Measurements from ENCODE around the gene SLC8A3. TPM values are rescaled to one million over a fixed set of nuclear protein-coding genes. Genes with fewer than 3 reads are reported as not detected.

The SLC8A3 gene
- total RNA-seq, 1 experiment from 2014 or later: not detected

GRCh38 chr14:70096866-70097265 is 91.9 kb downstream of the SLC8A3 start:
- H3K4me1 ChIP-seq (ENCODE audit: control insufficient read depth, insufficient read depth, low read length): no peaks in the 10 kb centered on the region
- TF ChIP-seq TCF7L2 (IDR thresholded peaks at IDR 0.05; ENCODE audit: low read depth, low read length) (no peak), CTCF (IDR thresholded peaks at IDR 0.05) (peak; percentile 47)
- no peaks in the 10 kb centered on the region for H3K36me3 ChIP-seq (ENCODE audit: control insufficient read depth, insufficient read depth, low read length)
- no peak for ATAC-seq
- no peak for DNase-seq (ENCODE audit: low read depth, low spot score)
- POLR2A ChIA-PET: no interaction called here
- CTCF ChIA-PET: no interaction called here
- no peak overlapping the region for H3K27ac ChIP-seq (ENCODE audit: low read length)
- H3K27me3 ChIP-seq (ENCODE audit: control insufficient read depth, insufficient read depth, low read length): peaks cover 5% of the 10 kb centered on the region
- no peak overlapping the region for H3K4me3 ChIP-seq (ENCODE audit: low read depth in 2 of 2, low read length in 2 of 2)
- BruUV-seq (replicated peaks): no TSS peak
- in situ Hi-C loops (cut with HindIII; ENCODE audit: low pct_unique_long_range_greater_than_20kb, low sequenced_read_pairs) (no loop called here), intact Hi-C loops (cut with micrococcal nuclease; ENCODE audit: unreplicated experiment) (no loop called here)
- no peaks in the 10 kb centered on the region for H3K9me3 ChIP-seq (ENCODE audit: control insufficient read depth, insufficient read depth, low read depth, low read length)

GRCh38 chr14:70094631-70095030 is 94.1 kb downstream of the SLC8A3 start:
- H3K9me3 ChIP-seq (ENCODE audit: control insufficient read depth, insufficient read depth, low read depth, low read length): no peaks in the 10 kb centered on the region
- ChIA-PET CTCF (no interaction called here), POLR2A (no interaction called here)
- no peak overlapping the region for H3K27ac ChIP-seq (ENCODE audit: low read length)
- H3K27me3 ChIP-seq (ENCODE audit: control insufficient read depth, insufficient read depth, low read length): peaks cover 7% of the 10 kb centered on the region
- no TSS peak for BruUV-seq (replicated peaks)
- in situ Hi-C loops (cut with HindIII; ENCODE audit: low pct_unique_long_range_greater_than_20kb, low sequenced_read_pairs): no loop called here
- intact Hi-C loops (cut with micrococcal nuclease; ENCODE audit: unreplicated experiment): no loop called here
- no peak for ATAC-seq
- H3K36me3 ChIP-seq (ENCODE audit: control insufficient read depth, insufficient read depth, low read length): no peaks in the 10 kb centered on the region
- no peaks in the 10 kb centered on the region for H3K4me1 ChIP-seq (ENCODE audit: control insufficient read depth, insufficient read depth, low read length)
- TF ChIP-seq SIN3A (IDR thresholded peaks at IDR 0.05; ENCODE audit: borderline replicate concordance, insufficient read depth, low read depth, low read length): no peak
- TF ChIP-seq POLR2AphosphoS5 (IDR thresholded peaks at IDR 0.05; ENCODE audit: low read depth, low read length): no peak
- no peak for TF ChIP-seq CTCF (IDR thresholded peaks at IDR 0.05)
- no peak for TF ChIP-seq TCF7L2 (IDR thresholded peaks at IDR 0.05; ENCODE audit: low read depth, low read length)
- TF ChIP-seq REST (IDR thresholded peaks at IDR 0.05; ENCODE audit: insufficient read depth in 1 of 2, low read depth in 2 of 2, low read length in 1 of 2): no peak
- no peak overlapping the region for H3K4me3 ChIP-seq (ENCODE audit: low read depth in 2 of 2, low read length in 2 of 2)
- no peak for DNase-seq (ENCODE audit: low read depth, low spot score)

- intact Hi-C loops (cut with micrococcal nuclease; ENCODE audit: unreplicated experiment) (no loop called here), in situ Hi-C loops (cut with HindIII; ENCODE audit: low pct_unique_long_range_greater_than_20kb, low sequenced_read_pairs) (no loop called here)
- ATAC-seq (no peak), DNase-seq (ENCODE audit: low read depth, low spot score) (no peak)
- no peak overlapping the region for H3K4me3 ChIP-seq (ENCODE audit: low read depth in 2 of 2, low read length in 2 of 2)
- no peaks in the 10 kb centered on the region for H3K4me1 ChIP-seq (ENCODE audit: control insufficient read depth, insufficient read depth, low read length)
- no peaks in the 10 kb centered on the region for H3K9me3 ChIP-seq (ENCODE audit: control insufficient read depth, insufficient read depth, low read depth, low read length)
- H3K36me3 ChIP-seq (ENCODE audit: control insufficient read depth, insufficient read depth, low read length): no peaks in the 10 kb centered on the region
- no peak overlapping the region for H3K27ac ChIP-seq (ENCODE audit: low read length)
- TF ChIP-seq REST (IDR thresholded peaks at IDR 0.05; ENCODE audit: insufficient read depth in 1 of 2, low read depth in 2 of 2, low read length in 1 of 2) (no peak), SIN3A (IDR thresholded peaks at IDR 0.05; ENCODE audit: borderline replicate concordance, insufficient read depth, low read depth, low read length) (no peak), TCF7L2 (IDR thresholded peaks at IDR 0.05; ENCODE audit: low read depth, low read length) (no peak), POLR2AphosphoS5 (IDR thresholded peaks at IDR 0.05; ENCODE audit: low read depth, low read length) (no peak), CTCF (IDR thresholded peaks at IDR 0.05) (no peak)
- ChIA-PET POLR2A (no interaction called here), CTCF (no interaction called here)
- BruUV-seq (replicated peaks): no TSS peak
- peaks cover 7% of the 10 kb centered on the region for H3K27me3 ChIP-seq (ENCODE audit: control insufficient read depth, insufficient read depth, low read length)
These were observed 94.6 kb downstream of the SLC8A3 start for GRCh38 chr14:70094106-70094505.
